Activated T-cell treated with anti-CD3 and anti-CD28 coated beads, Interleukin-2, amount 50 U/mL, for 48 hours (primary cell): ENCODE data around the gene AMIGO3.
"Not testable (repeated sequence)": the region's sequence is repeated elsewhere in the genome, so short reads cannot be mapped to it uniquely, and the experiment has no call there.

Experiments
- DNase-seq, 2 experiments: peaks; one replicate each; pipeline ENCODE4 v3.0.0-alpha.2; 2020

AMIGO3 gene

DNA sequence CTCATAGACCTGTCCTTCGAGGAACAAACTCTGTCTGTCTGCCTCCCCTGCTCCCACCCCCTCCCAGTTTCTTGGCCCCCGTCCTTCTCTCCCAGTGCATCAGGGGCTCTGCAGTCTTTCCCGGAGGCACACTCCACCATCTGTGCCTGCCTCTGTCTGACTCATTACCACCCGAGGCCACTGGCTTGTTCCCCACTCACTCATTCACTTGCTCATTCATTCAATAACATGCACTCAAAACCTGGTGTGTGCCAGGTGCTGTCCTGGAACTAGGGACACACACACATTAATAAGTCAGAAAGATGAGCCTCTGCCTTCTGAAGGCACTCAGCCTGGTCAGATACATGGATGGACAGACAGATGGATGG, 12.4 kb downstream of the AMIGO3 start:
- no peak for DNase-seq

- no peak for DNase-seq
Measured at GRCh38 chr3:49706456-49707112, 12.9 kb downstream of the AMIGO3 start.

DNA sequence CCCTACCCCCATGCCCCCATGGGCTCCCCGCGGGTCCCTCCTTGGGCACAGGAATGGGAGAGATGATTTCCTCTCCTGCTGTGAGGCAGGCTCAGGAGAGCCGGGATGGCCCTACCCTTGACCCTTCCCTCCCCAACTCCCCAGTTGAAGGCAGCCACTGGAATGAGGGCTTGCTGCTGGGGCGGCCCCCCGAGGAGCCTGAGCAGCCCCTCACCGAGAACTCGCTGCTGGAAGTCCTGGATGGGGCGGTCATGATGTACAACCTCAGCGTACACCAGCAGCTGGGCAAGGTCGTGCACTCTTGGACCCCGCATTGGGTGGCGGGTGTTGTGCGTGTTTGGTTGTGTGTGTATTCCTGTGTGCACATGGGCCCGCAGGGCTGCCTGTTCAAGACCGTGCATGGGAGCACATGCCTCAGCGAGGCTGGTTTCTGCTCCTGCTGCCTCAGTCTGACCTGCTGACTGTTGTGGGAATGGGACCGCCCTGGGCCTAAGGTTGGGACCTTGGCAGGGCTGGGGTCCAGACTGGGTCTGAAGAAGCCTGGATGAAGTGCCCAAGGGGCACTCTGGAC, 14.0 kb downstream of the AMIGO3 start:
- no peak for DNase-seq

DNA sequence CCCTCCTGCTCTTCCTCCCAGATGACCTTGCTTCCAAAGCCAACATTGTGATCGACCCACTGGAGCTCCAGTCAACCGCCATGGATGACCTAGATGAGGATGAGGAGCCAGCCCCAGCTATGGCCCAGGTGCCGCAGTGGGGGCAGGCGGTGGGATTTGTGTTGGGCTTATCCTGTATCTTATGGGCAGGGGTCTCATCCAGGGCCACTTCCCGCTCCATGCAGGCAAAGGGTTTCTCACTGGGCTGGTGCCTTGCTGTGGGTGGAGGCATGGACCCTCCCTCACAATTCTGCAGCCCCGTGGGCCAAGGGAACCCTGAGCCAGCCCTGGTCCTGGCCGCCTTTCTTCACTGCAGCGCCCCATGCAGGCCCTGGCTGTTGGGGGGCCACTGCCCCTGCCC, 14.9 kb downstream of the AMIGO3 start:
- DNase-seq = no peak

GRCh38 chr3:49703956-49704355, 15.5 kb downstream of the AMIGO3 start:
- DNase-seq = no peak

DNA sequence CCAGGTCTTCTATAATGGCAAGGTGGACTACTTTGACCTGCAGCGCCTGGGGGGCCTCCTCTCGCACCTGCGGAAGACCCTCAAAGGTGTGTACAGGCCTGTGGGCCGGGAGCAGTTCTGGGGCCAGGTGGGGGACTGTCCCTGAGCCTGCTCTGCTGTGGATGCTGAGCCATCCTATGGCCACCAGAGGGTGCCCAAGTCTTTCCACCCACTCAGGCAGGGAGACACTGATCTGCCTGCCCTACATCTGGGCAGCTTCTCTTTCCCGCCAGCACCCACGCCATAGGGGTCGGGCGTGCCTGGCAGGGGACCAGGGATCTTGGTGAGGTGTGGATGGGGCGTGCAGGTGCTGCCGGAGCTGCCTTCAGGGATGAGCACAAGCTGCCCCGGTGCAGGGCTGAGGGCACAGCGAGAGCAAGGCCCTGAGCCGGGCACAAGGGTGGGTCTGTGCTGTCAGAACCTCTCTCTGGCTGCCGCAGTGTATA, 16.0 kb downstream of the AMIGO3 start:
- DNase-seq = peak; percentile 73 to 80

GRCh38 chr3:49702672-49703071, 16.8 kb downstream of the AMIGO3 start:
- DNase-seq = no peak

DNA sequence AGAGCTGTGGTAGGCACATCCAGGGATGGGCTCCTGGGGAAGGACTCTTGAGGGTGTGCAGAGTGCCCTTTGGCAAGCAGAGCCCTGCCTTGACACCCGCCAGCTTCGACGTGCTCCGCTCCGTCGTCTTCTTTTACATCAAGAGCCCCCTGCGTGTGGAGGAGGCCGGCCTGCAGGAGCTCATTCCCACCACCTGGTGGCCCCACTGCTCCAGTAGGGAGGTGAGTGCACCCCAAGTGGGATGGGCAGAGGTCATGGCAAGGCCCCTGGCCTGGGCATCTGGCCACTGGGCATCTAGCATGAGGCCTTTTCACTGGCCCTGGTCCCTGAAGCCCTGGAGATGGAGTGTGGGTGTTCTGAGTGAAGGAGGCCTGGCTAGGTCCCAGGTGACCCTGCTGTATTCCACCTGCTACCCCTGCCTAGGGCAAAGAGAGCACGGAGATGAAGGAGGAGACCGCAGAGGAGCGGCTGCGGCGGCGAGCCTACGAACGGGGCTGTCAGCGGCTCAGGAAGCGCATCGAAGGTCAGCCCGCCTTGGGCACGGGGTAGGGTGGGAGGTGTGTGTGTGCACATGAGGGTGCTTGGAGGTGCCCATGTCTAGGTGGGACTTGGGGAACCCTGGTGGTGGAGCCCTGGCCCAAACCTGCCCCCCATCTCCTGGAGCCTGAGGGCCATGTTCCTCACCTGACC, 18.0 kb downstream of the AMIGO3 start:
- peak in 1 of 2 experiments; percentile 40 for DNase-seq

DNA sequence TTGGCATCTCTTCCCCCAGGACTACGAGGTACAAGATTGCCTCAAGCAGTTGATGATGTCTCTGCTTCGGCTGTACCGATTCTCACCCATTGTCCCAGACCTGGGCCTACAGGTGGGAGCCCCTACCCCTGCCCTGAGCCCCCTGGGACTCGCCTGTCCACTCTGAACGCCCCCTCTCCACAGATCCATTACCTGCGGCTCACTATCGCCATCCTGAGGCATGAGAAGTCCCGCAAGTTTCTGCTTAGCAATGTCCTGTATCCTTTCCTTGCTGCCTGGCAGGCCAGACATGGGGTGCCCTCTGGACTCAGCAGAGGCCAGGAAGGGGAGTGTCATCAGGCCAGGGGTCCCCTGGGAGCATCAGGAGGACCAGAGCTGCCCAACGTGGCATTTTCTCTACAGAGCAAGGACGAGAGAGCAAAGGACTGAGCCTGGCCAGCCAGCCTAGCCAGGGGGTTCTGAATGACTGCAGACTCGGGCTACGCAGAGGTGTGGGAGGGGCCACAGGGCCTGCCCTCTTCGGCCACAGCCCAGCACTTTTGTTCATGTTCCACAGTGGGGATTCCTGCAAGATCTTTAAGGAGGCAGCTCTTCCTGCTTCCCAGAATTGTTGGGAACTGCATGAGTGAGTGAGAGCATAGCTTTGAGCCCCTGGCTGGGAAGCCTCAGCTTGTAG, 18.9 kb downstream of the AMIGO3 start:
- DNase-seq = no peak

GRCh38 chr3:49700014-49700413, 19.5 kb downstream of the AMIGO3 start:
- no peak for DNase-seq

GRCh38 chr3:49699281-49699979, 20.1 kb downstream of the AMIGO3 start:
- no peak for DNase-seq

- not testable (repeated sequence) for DNase-seq
Measured at GRCh38 chr3:49695350-49696015, 24.0 kb downstream of the AMIGO3 start.

DNA sequence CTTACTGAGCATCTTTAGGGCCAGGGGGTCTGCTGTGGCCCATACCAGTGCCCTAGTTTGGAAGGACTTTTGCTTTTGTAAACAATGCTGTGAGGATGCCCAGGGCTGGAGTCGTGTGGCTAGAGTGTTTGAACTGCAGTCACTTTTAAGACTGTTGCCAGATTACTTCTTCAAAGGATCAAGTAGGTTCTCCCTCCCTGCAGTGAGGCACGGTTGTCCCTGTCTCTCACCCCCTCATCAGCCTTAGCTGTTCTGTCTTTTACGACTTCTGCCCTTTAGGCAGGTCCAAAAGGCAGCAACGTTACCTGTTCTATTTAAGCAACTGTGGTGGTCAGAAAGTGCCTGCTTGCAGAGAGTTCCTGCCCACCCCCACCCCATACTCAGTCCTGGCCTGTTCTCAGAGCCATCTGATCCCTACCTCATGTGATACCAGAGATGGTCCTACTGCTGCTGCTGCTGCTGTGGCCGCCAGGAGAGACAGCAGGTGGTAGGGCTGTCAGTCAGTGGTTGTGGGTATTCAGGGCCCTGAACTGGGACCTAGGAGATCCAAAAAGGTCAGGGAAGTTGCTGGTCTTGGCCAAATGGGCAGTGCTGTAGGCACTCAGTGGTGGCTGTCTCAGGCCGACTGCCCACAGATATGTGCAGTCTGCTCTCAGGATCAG, 24.9 kb downstream of the AMIGO3 start:
- DNase-seq = not testable (repeated sequence)

DNA sequence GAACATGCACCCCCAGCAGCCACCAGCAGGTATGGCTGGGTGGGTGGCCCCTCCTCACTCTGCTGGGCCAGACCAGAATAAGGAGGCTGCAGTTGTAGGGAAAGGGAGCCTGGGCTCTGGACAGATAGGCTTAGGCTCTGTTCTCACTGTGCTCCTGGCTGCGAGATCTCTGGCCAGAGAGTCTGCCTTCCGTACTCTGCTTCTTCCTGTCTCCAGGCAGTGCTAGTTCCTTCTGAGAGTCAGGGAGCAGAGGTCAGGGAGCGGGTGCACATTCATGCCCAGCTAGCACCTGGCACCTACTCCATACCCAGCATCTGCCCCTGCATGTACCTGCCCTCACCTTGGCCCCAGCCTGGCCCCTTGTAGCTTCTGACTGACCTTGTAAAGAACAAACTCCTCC, 28.0 kb downstream of the AMIGO3 start:
- DNase-seq = not testable (repeated sequence)

DNA sequence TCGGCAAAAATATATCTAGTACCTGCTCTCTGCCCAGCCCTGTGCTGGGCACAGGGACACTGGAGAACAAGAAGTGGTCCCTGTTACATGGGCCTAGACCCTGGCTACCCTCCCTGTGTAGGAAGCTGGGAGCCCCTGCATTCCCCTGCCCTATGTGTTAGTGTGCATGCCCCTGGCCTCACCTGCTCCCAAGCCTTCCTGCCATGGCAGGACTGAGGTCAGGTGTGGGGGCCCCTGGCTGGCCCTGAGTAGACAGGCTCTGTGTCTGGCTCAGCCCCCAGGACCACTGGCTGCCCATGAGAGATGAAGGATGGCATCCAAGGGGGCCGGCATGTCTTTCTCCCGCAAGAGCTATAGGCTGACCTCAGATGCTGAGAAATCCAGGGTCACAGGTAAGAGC, 28.6 kb downstream of the AMIGO3 start:
- not testable (repeated sequence) for DNase-seq

GRCh38 chr3:49689908-49690624, 29.4 kb downstream of the AMIGO3 start:
- not testable (repeated sequence) for DNase-seq

- peak; percentile 94 to 95 for DNase-seq
Measured at GRCh38 chr3:49689046-49689907, 30.2 kb downstream of the AMIGO3 start, which contains the start of the genes MST1 and RNF123. Gene MST1 (minus strand): TSS chr3:49689474. CDS start chr3:49688691, 783 bp downstream. Gene RNF123 (plus strand): TSS chr3:49689557. CDS start chr3:49691166, 1,609 bp downstream.

- DNase-seq = peak in 1 of 2 experiments; percentile 27
Measured at GRCh38 chr3:49688338-49689045, 31.0 kb downstream of the AMIGO3 start.

DNA sequence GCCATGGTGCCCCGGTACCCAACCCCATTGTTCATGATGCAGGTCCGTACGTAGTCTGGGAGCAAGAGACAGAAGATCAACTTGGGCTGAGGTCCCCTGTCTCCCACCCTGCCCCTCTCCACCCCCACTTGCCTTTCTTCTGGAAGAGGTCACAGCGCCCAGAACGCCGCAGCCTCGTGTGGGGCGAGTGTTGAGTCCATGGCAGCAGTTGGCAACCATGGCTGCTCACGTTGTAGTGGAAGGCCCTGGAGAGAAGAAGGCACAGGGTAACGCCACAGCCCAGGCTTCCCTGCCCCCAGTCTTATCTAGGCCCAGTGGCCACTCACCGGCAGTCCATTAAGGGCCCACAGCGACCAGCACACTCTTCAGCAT, 32.1 kb downstream of the AMIGO3 start:
- DNase-seq = not testable (repeated sequence)
